AG08396 (cell line): ENCODE measurements around the gene FAM13A.
A peak's percentile ranks its signal among the peaks of the same experiment; 100 is the strongest.
"Not testable (repeated sequence)": the region's sequence is repeated elsewhere in the genome, so short reads cannot be mapped to it uniquely, and the experiment has no call there.

Experiments
- DNase-seq: peaks from one replicate; pipeline ENCODE4 v3.0.0; 2012; ENCODE audit warnings: low spot score, mixed read lengths

FAM13A gene

DNA sequence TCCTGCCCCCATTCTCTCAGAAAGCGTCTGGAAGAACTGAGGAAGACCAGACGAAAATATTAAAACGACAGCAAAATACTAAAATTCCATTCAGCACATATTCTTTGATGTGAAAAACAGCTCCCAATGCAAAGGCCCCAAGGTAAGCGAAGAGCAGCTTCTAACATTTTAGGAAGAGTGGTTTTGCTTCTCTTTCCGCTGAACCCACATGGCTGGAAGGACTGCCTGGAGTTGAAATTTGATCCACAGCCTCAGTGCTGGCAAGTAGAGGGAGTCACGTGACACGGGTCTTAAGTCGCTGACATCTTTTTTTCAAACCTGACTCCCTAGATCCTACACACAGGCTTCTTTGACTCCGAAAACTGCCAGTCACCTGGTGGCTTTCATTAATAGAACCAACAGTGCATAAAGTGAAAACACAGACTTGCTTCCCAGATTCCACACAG is at the start of gene FAM13A:
FAM13A (minus strand) TSS at position 233 of the 446 bp plus-strand sequence; CDS start at position 12, 221 bp downstream.
- DNase-seq, result peak; percentile 77

GRCh38 chr4:89105726-89106125 is 48.7 kb upstream of the FAM13A start:
- DNase-seq, result no peak

- DNase-seq, result no peak
These were observed 44.5 kb upstream of the FAM13A start for GRCh38 chr4:89101256-89102161.

- no peak for DNase-seq
These were observed 43.9 kb upstream of the FAM13A start for GRCh38 chr4:89100853-89101252.

DNA sequence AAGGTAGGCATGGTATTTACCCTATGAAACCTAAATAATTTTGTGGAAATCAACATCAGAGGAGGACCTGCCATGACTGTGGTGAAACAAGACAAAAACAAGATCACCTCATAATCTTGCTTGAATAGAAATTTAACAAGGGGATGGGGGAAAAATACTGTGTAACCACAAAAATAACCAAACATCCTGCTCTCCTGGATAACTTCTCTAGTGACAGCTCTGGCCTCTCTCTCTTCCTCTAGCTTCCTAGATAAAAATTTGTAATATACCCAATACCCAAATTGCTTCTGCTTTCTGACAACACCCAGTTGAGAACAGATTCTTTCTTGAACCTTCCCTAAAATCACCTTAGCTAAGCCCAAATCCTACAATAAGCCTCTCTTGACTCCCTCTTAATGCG is 42.5 kb upstream of the FAM13A start:
- DNase-seq, result no peak

DNA sequence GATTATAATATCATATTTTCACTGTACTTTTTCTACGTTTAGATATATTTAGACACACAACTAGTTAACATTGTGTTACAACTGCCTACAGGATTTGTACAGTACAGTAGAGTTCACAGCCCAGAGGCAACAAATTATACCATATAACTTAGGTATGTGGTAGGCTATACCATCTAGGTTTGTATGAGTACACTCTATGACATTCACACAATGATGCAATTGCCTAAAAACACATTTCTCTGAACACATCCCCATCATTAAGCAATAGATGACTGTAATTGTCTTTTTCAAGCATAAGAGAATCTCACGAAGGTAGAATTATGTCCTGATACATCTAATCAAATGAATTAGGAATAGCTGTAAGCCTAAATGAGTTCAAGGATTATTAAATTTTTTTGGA is 42.0 kb upstream of the FAM13A start:
- DNase-seq, result no peak

DNA sequence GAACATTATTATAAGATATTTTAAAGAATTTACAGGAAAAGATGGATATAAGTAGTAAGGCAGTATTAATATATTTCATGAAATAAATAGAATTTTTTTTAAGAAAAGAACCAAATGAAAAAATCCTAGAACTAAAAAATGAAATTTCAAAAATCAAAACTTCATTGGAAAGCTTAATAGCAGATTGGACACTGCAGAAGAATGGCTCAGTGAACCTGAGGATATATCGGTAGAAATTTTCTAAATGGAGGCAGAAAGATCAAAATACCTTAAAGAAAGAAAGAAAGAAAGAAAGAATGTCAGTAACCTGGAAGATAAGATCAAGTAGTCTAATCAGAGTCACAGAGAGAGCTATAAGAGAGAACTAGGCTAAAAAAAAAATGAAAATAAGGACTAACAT is 21.3 kb upstream of the FAM13A start:
- no peak for DNase-seq

GRCh38 chr4:89077761-89078160 is 20.8 kb upstream of the FAM13A start:
- DNase-seq, result no peak

GRCh38 chr4:89072921-89073320 is 15.9 kb upstream of the FAM13A start:
- no peak for DNase-seq

- DNase-seq, result no peak
These were observed 14.3 kb upstream of the FAM13A start for GRCh38 chr4:89071311-89071710.

- DNase-seq, result no peak
These were observed 13.1 kb upstream of the FAM13A start for GRCh38 chr4:89070041-89070440.

- no peak for DNase-seq
These were observed 12.5 kb upstream of the FAM13A start for GRCh38 chr4:89069481-89069880.

DNA sequence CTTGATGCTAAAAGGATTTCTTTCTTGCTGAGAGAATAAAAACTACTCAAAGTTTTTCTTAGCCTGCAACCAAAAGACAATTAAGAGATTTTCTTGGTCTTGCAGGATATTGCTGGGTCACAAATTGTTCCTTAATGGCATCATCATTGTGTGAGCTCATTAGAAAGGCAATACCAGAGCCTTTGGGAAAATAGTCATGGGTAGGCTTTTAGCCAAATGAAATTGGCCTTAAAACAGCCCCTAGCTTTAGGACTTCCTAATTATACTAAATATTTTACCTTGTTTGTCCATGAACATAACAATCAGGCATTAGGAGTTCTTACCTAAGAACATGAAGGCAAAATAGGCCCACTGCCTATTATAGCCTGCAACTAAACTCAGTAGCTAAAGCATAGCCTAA is 10.4 kb upstream of the FAM13A start:
- no peak for DNase-seq

GRCh38 chr4:89064848-89065247 is 7.9 kb upstream of the FAM13A start:
- no peak for DNase-seq

- not testable (repeated sequence) for DNase-seq
These were observed 859 bp upstream of the FAM13A start for GRCh38 chr4:89057844-89058243.

- DNase-seq, result no peak
These were observed 563 bp downstream of the FAM13A start for GRCh38 chr4:89056292-89056952.

DNA sequence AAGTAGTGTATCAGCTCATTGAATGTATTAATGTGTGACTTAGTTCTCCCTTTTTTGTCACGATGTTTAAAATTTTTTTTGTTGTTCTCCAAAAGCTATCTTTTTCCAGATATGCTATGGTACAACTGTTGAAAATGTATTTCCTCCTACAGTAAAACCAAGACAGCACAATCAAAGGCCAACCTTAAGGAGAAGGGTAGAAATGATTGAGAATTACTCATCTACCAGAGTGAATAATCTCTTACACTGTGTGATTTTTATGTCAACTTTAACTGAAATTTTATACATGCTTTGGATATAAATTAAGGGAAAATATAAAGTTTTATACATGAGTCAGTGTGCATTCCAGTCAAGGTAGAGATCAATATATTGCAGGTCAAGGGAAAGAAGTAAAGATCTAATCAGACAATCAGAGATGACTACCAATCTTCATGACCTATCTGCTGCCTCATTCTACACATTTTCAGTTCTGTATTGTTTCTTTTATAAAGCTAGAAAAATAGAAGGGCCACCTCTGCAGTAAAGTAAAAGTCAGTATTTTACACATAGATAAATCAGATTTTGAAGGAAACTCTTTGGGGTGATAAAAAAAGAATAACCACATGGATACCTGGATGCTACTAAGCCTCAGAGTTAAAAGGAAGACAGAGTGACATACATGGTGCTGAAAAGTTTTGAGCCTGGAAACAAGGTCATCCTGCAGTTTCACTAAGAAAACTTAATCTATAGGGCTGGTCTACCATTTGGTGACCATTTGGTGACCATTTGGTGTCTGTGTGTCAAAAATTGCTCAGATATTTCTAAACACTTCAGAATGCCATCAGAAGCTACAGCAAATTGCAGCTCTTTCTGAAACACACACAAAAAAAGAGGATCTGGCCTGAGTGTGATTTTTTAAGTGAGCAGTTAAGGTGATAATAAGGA is 1.6 kb downstream of the FAM13A start:
- no peak for DNase-seq

DNA sequence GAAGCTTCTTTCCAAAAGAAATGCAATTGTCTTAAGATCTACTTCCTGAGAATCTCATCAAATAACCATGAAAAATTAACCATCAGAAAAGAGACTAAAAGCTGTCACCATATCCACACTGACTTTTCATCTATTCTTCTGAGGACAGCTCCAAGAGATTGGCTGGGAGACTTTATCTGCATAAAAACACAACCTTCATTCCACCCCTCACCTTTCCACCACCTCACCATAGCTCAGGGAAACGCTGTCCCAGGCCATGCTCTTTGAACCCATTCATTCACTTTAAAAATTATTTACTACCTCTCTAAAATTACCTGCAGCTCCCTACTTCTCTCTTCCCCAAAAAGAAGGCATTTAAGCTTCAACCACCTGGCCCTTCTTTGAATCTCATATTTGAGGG is 2.4 kb downstream of the FAM13A start:
- DNase-seq, result no peak

GRCh38 chr4:89049853-89050252 is 7.1 kb downstream of the FAM13A start:
- DNase-seq, result no peak

DNA sequence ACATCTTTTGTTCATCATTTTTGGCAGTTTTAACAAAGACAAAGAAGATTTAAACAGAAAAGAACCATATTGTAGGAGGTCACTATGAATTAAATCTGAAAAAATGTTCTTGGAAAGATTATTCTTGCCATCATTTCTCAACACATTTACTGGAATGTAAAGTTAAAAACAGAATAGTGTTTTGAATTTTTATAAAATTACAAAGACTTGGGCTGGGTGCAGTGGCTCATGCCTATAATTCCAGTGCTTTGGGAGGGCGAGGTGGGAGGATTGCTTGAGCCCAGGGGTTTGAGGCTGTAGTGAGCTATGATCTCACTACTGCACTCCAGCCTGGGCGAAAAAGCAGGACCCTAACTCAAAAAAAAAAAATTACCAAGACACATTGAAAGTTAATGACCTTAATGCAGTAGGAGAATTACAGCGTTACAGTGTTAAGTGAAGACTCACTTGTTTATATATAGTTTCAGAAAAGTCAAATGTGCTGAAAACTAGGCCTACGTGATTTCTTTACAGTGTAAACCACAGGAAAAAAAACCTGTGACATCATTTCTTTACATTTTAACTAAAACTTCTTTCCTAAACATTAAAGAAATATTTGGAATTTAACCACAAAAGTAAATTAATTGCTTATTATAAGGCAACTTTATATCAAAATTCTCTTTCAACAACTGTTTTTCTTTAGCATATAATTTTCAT is 7.9 kb downstream of the FAM13A start:
- DNase-seq, result no peak

GRCh38 chr4:89044147-89044900 is 12.7 kb downstream of the FAM13A start:
- no peak for DNase-seq
